Activated naive CD8-positive, alpha-beta T cell treated with anti-CD3 and anti-CD28 coated beads, Interleukin-2, amount 10 ng/mL, durations not matched to agents 7 days and 5 days (primary cell): ENCODE results near the gene HAPLN2. TPM values are rescaled to one million over a fixed set of nuclear protein-coding genes. Genes with fewer than 3 reads are reported as not detected.

Experiments
- ATAC-seq: fragments of 150-1000 bp; cut with Tn5 transposase; one replicate; pipeline ENCODE4 v1.10.0; 2021; ENCODE audit warnings: low read depth, moderate library complexity
- POLR2A ChIA-PET: fragments of 350-600 bp; sonication (Branson Sonifier 250); formaldehyde crosslinking; loops from one replicate; lab custom pipeline; 2021; ENCODE audit warnings: antibody characterized with exemption; lab: Charles Lee
- DNase-seq: peaks from one replicate; pipeline ENCODE4 v3.0.0; 2021
- H3K27ac Mint-ChIP-seq: one replicate; pipeline ENCODE4 v1.8.0; 2022; ENCODE audit warnings: mild to moderate bottlenecking, mixed read lengths
- H3K27me3 Mint-ChIP-seq: one replicate; pipeline ENCODE4 v1.8.0; 2022; ENCODE audit warnings: mild to moderate bottlenecking, moderate library complexity, mixed read lengths
- H3K36me3 Mint-ChIP-seq: one replicate; pipeline ENCODE4 v1.8.0; 2021; ENCODE audit warnings: mild to moderate bottlenecking, mixed read lengths
- H3K4me1 Mint-ChIP-seq: one replicate; pipeline ENCODE4 v1.8.0; 2021; ENCODE audit warnings: mixed read lengths
- H3K4me3 Mint-ChIP-seq: one replicate; pipeline ENCODE4 v1.8.0; 2022; ENCODE audit warnings: mild to moderate bottlenecking, moderate library complexity, mixed read lengths
- H3K9me3 Mint-ChIP-seq: one replicate; pipeline ENCODE4 v1.8.0; 2021; ENCODE audit warnings: mixed read lengths
- total RNA-seq, 2 experiments: library from RNA; stranded (reverse); gene quantifications; one replicate each; pipeline ENCODE4 v1.2.3, GENCODE V29; 2021

Gene HAPLN2
- total RNA-seq, 2 experiments from 2014 or later, result 0.17 TPM; not detected in 1

DNA sequence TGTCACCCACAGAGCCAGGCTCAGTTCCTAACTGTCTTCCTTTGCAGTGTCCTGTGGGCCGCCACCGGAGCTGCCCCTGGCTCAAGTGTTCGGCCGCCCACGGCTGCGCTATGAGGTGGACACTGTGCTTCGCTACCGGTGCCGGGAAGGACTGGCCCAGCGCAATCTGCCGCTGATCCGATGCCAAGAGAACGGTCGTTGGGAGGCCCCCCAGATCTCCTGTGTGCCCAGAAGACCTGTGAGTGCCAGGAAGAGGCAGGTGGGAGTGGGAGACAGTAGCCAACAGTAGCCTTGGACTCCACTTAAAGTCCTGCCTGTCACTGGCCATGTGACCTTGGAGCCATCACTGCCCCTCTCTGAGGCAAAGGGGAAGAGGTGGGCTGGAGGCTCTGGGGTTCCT is 39.3 kb downstream of the HAPLN2 start:
- Mint-ChIP-seq H3K36me3 (no peaks in the 10 kb centered on the region), H3K27me3 (peaks cover 45% of the 10 kb centered on the region), H3K4me3 (no peak overlapping the region), H3K9me3 (no peaks in the 10 kb centered on the region), H3K27ac (no peak overlapping the region), H3K4me1 (peaks cover 57% of the 10 kb centered on the region)
- ATAC-seq, result no peak
- POLR2A ChIA-PET, result no interaction called here
- DNase-seq, result no peak

DNA sequence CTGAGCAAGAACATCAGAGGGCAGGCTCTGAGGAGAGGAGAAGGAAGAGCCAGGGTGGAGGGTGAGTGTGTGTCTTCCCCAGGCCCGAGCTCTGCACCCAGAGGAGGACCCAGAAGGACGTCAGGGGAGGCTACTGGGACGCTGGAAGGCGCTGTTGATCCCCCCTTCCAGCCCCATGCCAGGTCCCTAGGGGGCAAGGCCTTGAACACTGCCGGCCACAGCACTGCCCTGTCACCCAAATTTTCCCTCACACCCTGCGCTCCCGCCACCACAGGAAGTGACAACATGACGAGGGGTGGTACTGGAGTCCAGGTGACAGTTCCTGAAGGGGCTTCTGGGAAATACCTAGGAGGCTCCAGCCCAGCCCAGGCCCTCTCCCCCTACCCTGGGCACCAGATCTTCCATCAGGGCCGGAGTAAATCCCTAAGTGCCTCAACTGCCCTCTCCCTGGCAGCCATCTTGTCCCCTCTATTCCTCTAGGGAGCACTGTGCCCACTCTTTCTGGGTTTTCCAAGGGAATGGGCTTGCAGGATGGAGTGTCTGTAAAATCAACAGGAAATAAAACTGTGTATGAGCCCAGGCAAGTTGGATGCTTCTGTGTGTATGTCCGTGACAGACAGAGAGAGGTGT is 39.8 kb downstream of the HAPLN2 start:
- Mint-ChIP-seq H3K27me3 (peaks cover 45% of the 10 kb centered on the region), H3K27ac (peak overlapping the region; percentile 89), H3K4me3 (peak overlapping the region; percentile 82), H3K4me1 (peaks cover 58% of the 10 kb centered on the region), H3K36me3 (no peaks in the 10 kb centered on the region), H3K9me3 (no peaks in the 10 kb centered on the region)
- POLR2A ChIA-PET, result interaction anchor here (0.5 kb wide), 1 partner anchor 22 kb away, joined by 4 read pairs; no protein-coding TSS in a partner anchor
- ATAC-seq, result no peak
- no peak for DNase-seq

DNA sequence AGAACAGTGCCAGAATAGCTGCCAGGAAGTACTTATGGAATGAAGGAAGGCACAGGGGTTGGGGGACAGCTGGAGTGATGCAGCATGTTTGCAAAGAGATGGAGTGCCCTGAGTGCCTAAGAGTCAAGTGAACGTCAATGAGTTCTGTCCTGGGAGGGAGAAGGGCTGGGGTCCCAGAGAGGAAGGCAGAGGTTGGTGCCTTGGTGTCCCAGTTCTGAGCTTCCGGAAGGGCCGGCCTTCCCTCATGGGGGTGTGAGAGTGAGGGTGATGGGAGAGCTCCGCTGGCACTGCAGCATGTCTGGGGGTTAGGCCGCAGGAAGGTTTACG is 40.4 kb downstream of the HAPLN2 start:
- Mint-ChIP-seq H3K4me1 (peaks cover 60% of the 10 kb centered on the region), H3K27me3 (peaks cover 39% of the 10 kb centered on the region), H3K36me3 (no peaks in the 10 kb centered on the region), H3K9me3 (no peaks in the 10 kb centered on the region), H3K27ac (peak overlapping the region; percentile 89), H3K4me3 (peak overlapping the region; percentile 82)
- ATAC-seq (no peak), DNase-seq (no peak)
- POLR2A ChIA-PET, result interaction anchor here (0.5 kb wide), 1 partner anchor 21 kb away, joined by 4 read pairs; no protein-coding TSS in a partner anchor

DNA sequence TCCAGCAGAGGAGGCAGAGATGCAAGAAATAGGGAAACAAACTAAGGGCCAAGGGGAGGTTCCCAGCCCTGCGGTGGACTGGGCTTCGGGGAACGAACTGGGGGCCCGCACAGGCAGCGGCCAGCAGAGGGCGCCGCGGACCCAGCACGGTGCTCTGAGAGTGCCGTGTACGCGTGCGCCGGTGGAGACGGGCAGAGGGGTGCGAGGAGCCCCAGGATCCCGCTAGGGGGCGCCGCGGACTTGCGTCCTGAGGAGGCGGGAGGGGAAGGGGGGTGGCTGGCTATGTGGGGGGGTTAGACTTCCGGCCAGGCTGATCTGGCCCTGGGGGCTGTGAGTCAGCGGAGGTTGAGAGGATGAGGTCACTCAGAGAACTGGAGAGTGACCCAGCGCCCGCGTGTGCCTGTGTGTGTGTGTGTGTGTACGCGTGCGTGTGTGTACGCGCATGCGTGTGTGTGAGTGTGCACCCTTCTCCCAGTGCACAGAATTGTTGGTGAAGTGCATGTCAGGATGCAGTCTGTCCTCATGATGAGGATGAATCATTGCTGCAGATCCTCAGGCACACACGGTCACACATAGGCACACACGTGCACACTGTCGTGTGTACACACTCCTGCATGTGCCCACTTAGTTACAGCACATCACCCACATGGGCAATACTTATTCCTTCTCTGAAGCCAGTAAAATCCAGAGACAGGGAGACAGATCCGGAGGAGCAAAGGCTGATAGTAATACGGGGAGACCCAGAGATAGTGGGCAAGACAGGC is 41.0 kb downstream of the HAPLN2 start:
- Mint-ChIP-seq H3K27ac (peak overlapping the region; percentile 89), H3K9me3 (no peaks in the 10 kb centered on the region), H3K36me3 (no peaks in the 10 kb centered on the region), H3K27me3 (peaks cover 35% of the 10 kb centered on the region), H3K4me3 (peak overlapping the region; percentile 82), H3K4me1 (peaks cover 60% of the 10 kb centered on the region)
- ATAC-seq (peak; percentile 86), DNase-seq (peak; percentile 99)
- POLR2A ChIA-PET, result interaction anchor here (1.3 kb wide), 1 partner anchor 20 kb away, joined by 3 read pairs; no protein-coding TSS in a partner anchor

DNA sequence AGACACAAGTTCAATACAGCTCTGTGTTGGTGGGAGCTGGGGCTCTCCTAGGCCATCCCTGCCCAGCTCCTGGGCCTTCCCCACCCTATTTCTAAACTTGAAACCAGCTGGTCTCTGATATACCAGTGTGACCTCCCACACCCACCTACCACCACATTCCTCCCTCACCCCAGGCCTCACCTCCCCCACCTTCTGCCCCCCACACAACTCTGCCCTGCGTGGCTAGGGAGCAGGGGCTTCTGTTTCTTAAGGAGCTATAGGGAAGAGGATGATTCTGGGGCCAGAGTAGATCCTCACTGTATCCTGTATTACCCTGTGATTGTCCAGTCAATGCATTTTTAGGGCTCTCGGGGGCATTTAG is 41.5 kb downstream of the HAPLN2 start:
- POLR2A ChIA-PET, result interaction anchor here (1.0 to 1.3 kb wide), 3 partner anchors 20 to 153 kb away, joined by 3 to 5 read pairs (median 3); no protein-coding TSS in a partner anchor
- ATAC-seq, result peak; percentile 3
- peak overlapping the region; percentile 89 for H3K27ac Mint-ChIP-seq
- H3K4me3 Mint-ChIP-seq, result peak overlapping the region; percentile 82
- no peaks in the 10 kb centered on the region for H3K9me3 Mint-ChIP-seq
- DNase-seq, result no peak
- peaks cover 60% of the 10 kb centered on the region for H3K4me1 Mint-ChIP-seq
- no peaks in the 10 kb centered on the region for H3K36me3 Mint-ChIP-seq
- peaks cover 35% of the 10 kb centered on the region for H3K27me3 Mint-ChIP-seq

DNA sequence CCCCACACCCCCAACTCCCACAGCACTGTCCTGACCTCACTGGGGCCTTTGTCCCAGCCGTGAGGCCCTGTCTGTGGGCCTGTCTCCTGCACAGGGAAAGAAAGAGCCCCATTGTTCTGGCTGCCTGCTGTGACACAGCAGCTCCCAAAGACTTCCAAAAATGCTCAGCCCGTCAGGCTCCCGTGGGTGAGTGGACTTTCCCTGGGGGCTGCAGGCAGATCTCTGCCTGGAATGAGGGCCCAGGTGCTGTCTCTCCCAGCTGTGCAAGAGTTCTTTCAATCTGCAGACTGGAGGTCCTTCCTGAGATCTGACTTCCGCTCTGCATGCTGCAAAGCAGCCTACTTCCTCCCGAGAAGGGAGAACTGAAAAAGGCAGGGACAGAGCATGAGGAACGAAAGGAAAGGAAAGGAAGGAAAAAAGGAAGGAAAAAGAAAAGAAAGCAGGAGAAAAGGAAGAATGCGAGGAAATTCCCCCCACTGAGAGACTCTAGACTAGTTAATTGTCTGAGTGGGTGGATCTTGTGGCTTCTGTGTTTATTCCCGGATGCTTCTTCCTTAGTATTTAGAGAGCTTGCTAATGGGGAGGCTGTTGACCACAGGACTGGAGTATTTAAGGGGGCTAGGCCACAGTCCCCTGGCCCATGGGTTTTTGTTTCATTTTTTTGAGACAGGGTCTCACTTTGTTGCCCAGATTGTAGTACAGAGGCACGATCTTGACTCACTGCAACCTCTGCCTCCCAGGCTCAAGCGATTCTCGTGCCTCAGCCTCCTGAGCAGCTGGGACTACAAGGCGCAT is 43.0 kb downstream of the HAPLN2 start:
- Mint-ChIP-seq H3K4me1 (peaks cover 56% of the 10 kb centered on the region), H3K36me3 (no peaks in the 10 kb centered on the region), H3K27me3 (peaks cover 26% of the 10 kb centered on the region), H3K9me3 (no peaks in the 10 kb centered on the region), H3K27ac (peak overlapping the region; percentile 19), H3K4me3 (peak overlapping the region; percentile 31)
- POLR2A ChIA-PET, result interaction anchor here (0.7 kb wide), 1 partner anchor 10 kb away, joined by 3 read pairs; no protein-coding TSS in a partner anchor
- DNase-seq, result no peak
- ATAC-seq, result no peak

DNA sequence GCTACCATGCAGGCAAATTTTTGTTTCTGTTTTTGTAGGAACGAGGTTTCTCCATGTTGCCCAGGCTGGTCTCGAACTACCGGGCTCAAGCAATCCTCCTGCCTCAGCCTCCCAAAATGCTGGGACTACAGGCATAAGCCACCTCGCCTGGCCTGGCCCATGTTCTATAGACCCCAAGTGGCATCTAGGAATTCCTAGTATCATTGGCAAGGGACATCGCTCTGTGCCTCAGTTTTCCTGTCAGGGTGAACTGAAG is 43.5 kb downstream of the HAPLN2 start:
- no peaks in the 10 kb centered on the region for H3K9me3 Mint-ChIP-seq
- peaks cover 22% of the 10 kb centered on the region for H3K27me3 Mint-ChIP-seq
- H3K27ac Mint-ChIP-seq, result peak overlapping the region; percentile 67
- ATAC-seq (no peak), DNase-seq (no peak)
- no peak overlapping the region for H3K4me3 Mint-ChIP-seq
- POLR2A ChIA-PET, result no interaction called here
- H3K4me1 Mint-ChIP-seq, result peaks cover 52% of the 10 kb centered on the region
- H3K36me3 Mint-ChIP-seq, result no peaks in the 10 kb centered on the region

DNA sequence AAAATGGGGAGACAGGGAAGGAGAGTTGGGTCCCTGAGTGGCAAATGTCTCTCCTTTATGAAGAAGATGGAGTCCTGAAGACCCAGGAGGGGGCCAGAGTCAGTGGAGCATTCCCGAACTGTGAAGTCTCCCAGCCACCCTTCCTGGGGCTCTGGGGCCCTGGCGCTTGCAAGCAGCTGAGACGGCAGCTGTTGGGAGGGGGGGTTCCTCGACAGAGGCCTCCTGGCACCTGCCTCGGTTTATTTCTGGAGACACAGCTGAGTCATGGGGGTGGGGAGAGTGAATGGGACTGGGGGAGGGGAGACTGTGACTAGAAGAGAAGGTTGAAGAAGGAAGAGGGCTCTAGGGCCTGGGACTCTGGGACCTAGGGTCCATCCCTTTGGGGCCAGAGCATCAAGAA is 44.0 kb downstream of the HAPLN2 start:
- Mint-ChIP-seq H3K9me3 (no peaks in the 10 kb centered on the region), H3K4me1 (peaks cover 49% of the 10 kb centered on the region), H3K36me3 (no peaks in the 10 kb centered on the region), H3K4me3 (no peak overlapping the region), H3K27ac (peak overlapping the region; percentile 67), H3K27me3 (peaks cover 21% of the 10 kb centered on the region)
- ATAC-seq (no peak), DNase-seq (no peak)
- POLR2A ChIA-PET, result no interaction called here

DNA sequence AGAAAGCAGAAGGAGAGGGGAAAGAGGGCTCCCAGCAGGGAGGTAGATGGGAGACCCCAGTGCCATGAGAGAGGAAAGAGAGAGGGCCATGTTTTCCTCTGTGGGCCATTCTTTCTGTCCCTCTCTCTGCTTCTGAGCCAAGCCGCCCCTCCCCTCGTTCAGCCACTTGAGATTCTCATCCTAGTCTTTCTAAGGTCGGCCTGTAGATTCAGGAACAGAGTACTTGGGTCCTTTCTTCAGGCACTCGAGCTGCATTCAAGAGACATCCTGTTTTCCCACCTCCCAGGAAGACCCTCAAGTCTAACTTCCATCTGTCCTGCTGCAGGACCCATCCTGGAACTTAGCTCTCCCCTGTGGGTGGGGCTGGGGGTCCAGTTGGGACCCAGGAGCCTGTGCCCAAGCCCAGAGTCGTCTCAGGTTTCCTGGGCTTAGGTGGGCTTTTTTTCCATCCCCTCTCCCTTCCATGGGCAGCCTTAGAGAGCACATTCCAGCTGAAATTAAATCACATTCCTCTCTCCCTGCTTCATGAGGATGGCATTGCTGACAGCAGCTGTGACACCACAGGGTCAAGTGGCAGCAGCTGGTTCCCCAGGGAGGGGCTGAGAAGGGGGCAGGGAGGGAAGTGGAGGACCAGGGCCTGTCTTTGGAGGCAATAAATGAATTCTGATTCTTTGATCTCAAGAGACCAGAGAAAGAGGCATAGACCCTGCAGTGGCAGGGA is 45.0 kb downstream of the HAPLN2 start:
- Mint-ChIP-seq H3K4me1 (peaks cover 43% of the 10 kb centered on the region), H3K36me3 (no peaks in the 10 kb centered on the region), H3K4me3 (no peak overlapping the region), H3K27ac (no peak overlapping the region), H3K27me3 (peaks cover 21% of the 10 kb centered on the region), H3K9me3 (no peaks in the 10 kb centered on the region)
- POLR2A ChIA-PET, result no interaction called here
- DNase-seq (no peak), ATAC-seq (no peak)

DNA sequence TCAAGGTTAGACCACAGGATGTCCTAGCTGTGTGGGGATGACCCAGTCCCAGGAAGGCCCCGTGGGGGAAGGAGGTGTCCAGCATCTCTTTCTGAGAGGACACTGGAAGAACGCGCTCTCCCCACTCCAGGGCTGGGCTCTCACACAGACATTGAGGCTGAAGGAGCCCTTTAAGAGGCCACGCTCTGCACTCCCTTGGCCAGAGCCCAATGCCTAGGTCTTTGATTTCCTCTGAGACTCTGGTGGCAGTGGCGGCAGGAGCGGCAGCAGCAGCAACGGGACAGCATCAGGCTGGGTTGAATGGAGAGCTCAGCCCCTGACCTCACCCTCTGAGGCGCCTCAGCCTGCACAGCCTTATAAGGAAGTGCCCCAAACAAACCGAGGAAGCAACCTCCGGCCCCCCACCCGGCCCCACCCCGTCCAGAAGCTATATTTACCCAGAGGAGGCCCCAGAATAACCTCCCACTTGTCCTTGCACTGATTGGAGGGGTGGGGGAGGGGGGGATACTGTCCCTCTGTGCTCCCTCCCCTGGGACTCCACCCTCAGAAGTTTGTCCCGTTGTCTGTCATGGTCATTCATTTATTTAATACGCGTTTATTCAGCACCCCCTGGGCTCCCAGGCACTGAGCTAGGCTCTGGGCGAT is 45.7 kb downstream of the HAPLN2 start:
- POLR2A ChIA-PET, result no interaction called here
- Mint-ChIP-seq H3K27ac (no peak overlapping the region), H3K9me3 (no peaks in the 10 kb centered on the region), H3K27me3 (peaks cover 21% of the 10 kb centered on the region), H3K36me3 (no peaks in the 10 kb centered on the region), H3K4me1 (peaks cover 36% of the 10 kb centered on the region), H3K4me3 (no peak overlapping the region)
- ATAC-seq, result no peak
- no peak for DNase-seq

DNA sequence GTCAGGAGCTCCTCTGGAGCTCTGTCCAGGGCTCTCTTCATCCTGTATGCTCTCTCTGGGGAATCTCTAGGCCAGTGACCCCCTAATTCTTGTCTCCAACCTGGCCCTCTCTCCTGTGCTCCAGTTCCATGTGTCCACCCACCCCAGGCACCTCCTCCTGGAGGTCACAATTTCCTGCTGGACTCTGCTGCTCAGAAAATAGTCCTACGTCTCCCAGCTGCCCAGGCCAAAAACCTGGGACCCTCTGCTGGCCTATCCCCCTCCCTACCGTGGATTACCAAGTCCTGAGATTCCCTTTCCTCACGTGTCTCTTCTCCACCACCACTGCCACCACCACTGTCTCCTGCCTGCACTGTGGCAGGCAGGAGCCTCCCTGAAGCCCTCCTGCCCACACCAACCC is 46.3 kb downstream of the HAPLN2 start:
- peaks cover 31% of the 10 kb centered on the region for H3K4me1 Mint-ChIP-seq
- no peak overlapping the region for H3K27ac Mint-ChIP-seq
- peaks cover 21% of the 10 kb centered on the region for H3K27me3 Mint-ChIP-seq
- ATAC-seq (no peak), DNase-seq (no peak)
- H3K36me3 Mint-ChIP-seq, result no peaks in the 10 kb centered on the region
- no peaks in the 10 kb centered on the region for H3K9me3 Mint-ChIP-seq
- H3K4me3 Mint-ChIP-seq, result no peak overlapping the region
- POLR2A ChIA-PET, result no interaction called here

DNA sequence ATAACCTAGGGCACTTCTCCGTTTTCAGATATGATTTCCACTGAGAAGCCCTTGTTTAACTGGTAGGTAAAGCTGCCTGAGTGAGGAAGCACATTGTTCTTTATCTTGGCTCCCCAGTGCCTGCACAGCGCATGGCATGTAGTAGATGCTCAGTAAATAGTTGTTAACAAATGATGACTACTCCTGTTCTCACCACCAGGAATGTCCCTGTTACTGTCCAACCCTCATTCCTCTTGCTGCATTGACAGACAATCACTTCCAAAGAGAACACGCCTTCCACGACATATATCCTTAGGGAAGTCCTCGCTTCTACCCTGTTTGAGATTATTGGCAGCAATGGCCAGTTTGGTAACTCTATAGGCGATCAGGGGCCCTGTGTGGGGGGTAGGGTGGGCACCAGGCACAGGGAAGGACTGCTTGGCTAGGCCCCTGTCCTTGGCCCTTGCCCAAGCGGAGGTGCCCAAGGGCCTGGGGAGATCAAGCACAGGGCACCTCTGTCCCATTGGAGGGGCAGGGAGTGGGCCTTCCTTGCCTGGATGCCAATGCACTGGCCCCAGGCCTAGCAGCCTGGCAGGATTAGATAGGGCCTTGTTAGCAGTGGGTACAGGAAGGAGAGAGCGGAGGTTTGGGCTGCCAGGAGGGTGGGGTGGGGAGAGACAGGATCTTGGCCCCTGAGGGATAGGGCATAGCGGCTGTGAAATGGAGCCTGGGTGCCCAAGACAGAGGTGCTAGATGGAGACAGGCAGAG is 47.8 kb downstream of the HAPLN2 start:
- Mint-ChIP-seq H3K4me1 (peaks cover 16% of the 10 kb centered on the region), H3K27ac (peak overlapping the region; percentile 16), H3K36me3 (no peaks in the 10 kb centered on the region), H3K4me3 (no peak overlapping the region), H3K9me3 (no peaks in the 10 kb centered on the region), H3K27me3 (peaks cover 32% of the 10 kb centered on the region)
- DNase-seq, result no peak
- POLR2A ChIA-PET, result no interaction called here
- no peak for ATAC-seq
